Kidney epithelial cell (primary cell): ENCODE measurements around the gene VIPR2. TPM values are rescaled to one million over a fixed set of nuclear protein-coding genes. Genes with fewer than 3 reads are reported as not detected.

Experiments used
- DNase-seq: peaks from one replicate; pipeline ENCODE4 v3.0.0-alpha.2; 2010; ENCODE audit warnings: low read depth
- H3K27me3 ChIP-seq: 2 replicates; pipeline ENCODE4 v1.6.0; 2011; ENCODE audit warnings: low read length; ENCODE audit not compliant: control insufficient read depth, insufficient read depth
- H3K36me3 ChIP-seq: 2 replicates; pipeline ENCODE4 v1.5.1; 2011; ENCODE audit warnings: low read length; ENCODE audit not compliant: control insufficient read depth, insufficient read depth
- H3K4me3 ChIP-seq: 2 replicates; pipeline ENCODE4 v1.5.1; 2011; ENCODE audit warnings: low read depth, mild to moderate bottlenecking, control low read depth, low read length
- total RNA-seq: library from RNA; depleted of rRNA; stranded (reverse); fragments of >200 nt; gene quantifications from 2 replicates; pipeline ENCODE4 v1.2.3, GENCODE V29; 2015
- TF ChIP-seq, protein P1 (sequence below): IDR thresholded peaks from 2 replicates; pipeline ENCODE4 v1.5.1; 2011; ENCODE audit warnings: mild to moderate bottlenecking, moderate library complexity, low read length, control low read depth, inconsistent platforms; ENCODE audit not compliant: insufficient read depth, poor library complexity, severe bottlenecking

The VIPR2 gene
- total RNA-seq, 1 donor from 2014 or later = not detected

DNA sequence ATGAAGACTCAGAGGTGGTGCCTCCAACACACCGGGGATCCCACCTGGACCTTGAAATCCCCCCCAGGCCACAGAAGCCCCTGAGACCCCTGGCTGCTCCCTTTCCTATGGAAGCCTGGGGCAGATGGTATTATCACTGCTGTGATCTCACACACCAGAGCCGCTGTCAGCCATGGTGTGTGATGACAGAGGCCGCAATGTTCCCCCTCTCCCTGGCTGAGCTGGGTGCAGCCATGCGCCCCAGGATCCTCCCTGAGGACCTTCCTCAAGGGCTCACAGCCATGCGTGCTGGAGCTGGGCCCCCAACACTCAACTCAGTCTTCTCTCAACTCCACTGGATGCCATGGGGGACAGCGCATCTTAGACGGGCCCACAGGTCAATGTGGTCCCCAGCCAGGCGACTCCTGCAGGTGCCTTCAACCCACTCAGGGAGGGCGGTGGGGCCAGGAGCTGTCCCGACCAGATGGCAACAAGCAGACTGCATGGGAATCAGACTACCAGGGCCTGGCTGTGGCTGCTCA, 44.9 kb downstream of the VIPR2 start:
- no peak for DNase-seq
- H3K36me3 ChIP-seq = no peaks in the 10 kb centered on the region
- no peak overlapping the region for H3K4me3 ChIP-seq
- H3K27me3 ChIP-seq = no peaks in the 10 kb centered on the region
- TF ChIP-seq, protein P1, sequence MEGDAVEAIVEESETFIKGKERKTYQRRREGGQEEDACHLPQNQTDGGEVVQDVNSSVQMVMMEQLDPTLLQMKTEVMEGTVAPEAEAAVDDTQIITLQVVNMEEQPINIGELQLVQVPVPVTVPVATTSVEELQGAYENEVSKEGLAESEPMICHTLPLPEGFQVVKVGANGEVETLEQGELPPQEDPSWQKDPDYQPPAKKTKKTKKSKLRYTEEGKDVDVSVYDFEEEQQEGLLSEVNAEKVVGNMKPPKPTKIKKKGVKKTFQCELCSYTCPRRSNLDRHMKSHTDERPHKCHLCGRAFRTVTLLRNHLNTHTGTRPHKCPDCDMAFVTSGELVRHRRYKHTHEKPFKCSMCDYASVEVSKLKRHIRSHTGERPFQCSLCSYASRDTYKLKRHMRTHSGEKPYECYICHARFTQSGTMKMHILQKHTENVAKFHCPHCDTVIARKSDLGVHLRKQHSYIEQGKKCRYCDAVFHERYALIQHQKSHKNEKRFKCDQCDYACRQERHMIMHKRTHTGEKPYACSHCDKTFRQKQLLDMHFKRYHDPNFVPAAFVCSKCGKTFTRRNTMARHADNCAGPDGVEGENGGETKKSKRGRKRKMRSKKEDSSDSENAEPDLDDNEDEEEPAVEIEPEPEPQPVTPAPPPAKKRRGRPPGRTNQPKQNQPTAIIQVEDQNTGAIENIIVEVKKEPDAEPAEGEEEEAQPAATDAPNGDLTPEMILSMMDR = no peak

DNA sequence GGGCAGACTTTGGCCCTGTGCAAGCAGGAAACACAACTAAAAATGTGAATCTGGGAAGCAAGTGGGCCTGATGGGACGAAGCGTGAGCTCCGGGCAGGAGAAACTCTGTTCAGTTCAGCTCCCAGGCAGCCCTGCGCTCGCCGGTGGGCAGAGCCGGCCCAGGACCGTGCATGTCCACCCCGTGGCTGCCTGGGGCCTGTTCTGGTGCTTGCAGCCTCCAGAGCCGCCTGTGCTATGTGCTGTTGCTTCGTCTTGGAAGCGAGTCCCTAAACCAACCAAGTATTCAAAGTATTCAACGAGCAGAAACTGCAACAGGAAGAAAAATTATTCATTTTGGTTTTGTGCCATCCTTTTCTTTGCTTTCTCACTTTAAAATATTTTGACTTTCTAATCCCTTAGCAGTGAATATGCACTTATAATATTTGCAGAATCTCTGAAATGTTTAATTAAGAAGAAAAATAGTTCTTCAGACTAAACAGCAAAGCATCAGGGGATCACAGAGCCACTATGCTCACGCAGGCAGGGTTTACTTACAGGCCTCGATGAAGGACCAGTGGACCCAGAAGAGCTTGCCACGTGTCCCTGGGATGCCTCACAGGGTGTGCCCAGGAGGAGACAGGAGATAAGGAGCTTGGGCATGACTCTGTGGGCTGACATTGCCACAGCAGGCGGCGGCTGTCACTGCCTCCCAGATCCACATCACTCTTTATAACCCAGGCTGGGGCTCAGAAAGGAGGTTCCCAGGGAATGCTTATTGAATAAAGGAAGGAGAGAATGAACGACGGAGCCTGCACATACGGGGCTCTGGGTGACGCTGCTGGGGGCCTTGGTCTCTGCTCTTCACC, 45.6 kb downstream of the VIPR2 start:
- H3K27me3 ChIP-seq = no peaks in the 10 kb centered on the region
- no peak overlapping the region for H3K4me3 ChIP-seq
- TF ChIP-seq, protein P1 = no peak
- no peak for DNase-seq
- no peaks in the 10 kb centered on the region for H3K36me3 ChIP-seq

DNA sequence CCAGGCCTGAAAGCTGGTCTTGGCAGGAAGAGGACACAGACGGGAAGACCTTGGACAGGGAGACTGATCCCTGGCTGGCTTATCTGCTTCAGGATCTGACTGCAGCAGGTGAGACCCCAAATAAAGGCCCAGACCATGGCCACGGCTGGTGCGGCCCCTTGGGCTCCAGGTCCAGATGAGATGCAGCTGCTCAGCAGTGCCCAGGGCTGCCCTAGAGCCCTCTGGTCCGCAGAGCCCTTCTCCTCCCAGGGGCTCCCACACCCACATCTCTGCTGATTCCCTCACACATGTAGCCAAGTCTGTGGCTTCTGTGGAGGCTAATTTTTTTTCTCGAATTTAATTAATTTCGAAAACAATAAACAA, 46.3 kb downstream of the VIPR2 start:
- TF ChIP-seq, protein P1 = no peak
- no peak overlapping the region for H3K4me3 ChIP-seq
- DNase-seq = no peak
- H3K36me3 ChIP-seq = no peaks in the 10 kb centered on the region
- no peaks in the 10 kb centered on the region for H3K27me3 ChIP-seq

GRCh38 chr7:159097661-159098423, 46.8 kb downstream of the VIPR2 start:
- Histone ChIP-seq H3K36me3 (no peaks in the 10 kb centered on the region), H3K27me3 (no peaks in the 10 kb centered on the region), H3K4me3 (no peak overlapping the region)
- DNase-seq = no peak
- TF ChIP-seq, protein P1 = no peak

GRCh38 chr7:159096736-159097581, 47.7 kb downstream of the VIPR2 start:
- Histone ChIP-seq H3K36me3 (no peaks in the 10 kb centered on the region), H3K4me3 (no peak overlapping the region), H3K27me3 (no peaks in the 10 kb centered on the region)
- DNase-seq = no peak
- TF ChIP-seq, protein P1 = no peak
